Astrocyte (in vitro differentiated cells and primary cell): ENCODE results near the gene SMARCC2. TPM values are rescaled to one million over a fixed set of nuclear protein-coding genes. Genes with fewer than 3 reads are reported as not detected.
A peak's percentile ranks its signal among the peaks of the same experiment; 100 is the strongest.

ENCODE experiments used
- DNase-seq: peaks from one replicate; pipeline ENCODE4 v3.0.0-alpha.2; 2010; ENCODE audit warnings: low read depth
- FAIRE-seq: peaks from 2 replicates; lab custom pipeline; 2011; peaks lifted over from hg19 to GRCh38; lab: Jason Lieb, UNC
- H2AFZ ChIP-seq: 2 replicates; pipeline ENCODE4 v1.6.0; 2012; ENCODE audit warnings: low read depth, low read length, inconsistent platforms
- H3K27ac ChIP-seq: 2 replicates; pipeline ENCODE4 v1.5.1; 2011; ENCODE audit warnings: low read depth, low read length, inconsistent platforms
- H3K27me3 ChIP-seq: 2 replicates; pipeline ENCODE4 v1.6.0; 2011; ENCODE audit warnings: low read length, inconsistent platforms; ENCODE audit not compliant: insufficient read depth
- H3K36me3 ChIP-seq: 2 replicates; pipeline ENCODE4 v1.5.1; 2011; ENCODE audit warnings: low read length, inconsistent platforms; ENCODE audit not compliant: insufficient read depth
- H3K4me1 ChIP-seq: 2 replicates; pipeline ENCODE4 v1.5.1; 2011; ENCODE audit warnings: low read length, inconsistent platforms; ENCODE audit not compliant: insufficient read depth
- H3K4me2 ChIP-seq: 2 replicates; pipeline ENCODE4 v1.6.0; 2012; ENCODE audit warnings: low read length, inconsistent platforms
- H3K4me3 ChIP-seq: 2 replicates; pipeline ENCODE4 v1.5.1; 2011; ENCODE audit warnings: low read depth, mild to moderate bottlenecking, low read length, inconsistent platforms; ENCODE audit not compliant: insufficient read depth
- H3K79me2 ChIP-seq: 2 replicates; pipeline ENCODE4 v1.6.0; 2012; ENCODE audit warnings: mild to moderate bottlenecking, low read length, inconsistent platforms; ENCODE audit not compliant: insufficient read depth
- H3K9ac ChIP-seq: 2 replicates; pipeline ENCODE4 v1.6.0; 2012; ENCODE audit warnings: mild to moderate bottlenecking, low read length, inconsistent platforms
- H3K9me3 ChIP-seq: 2 replicates; pipeline ENCODE4 v1.5.1; 2012; ENCODE audit warnings: low read depth, mild to moderate bottlenecking, low read length, inconsistent platforms; ENCODE audit not compliant: insufficient read depth
- H4K20me1 ChIP-seq: 2 replicates; pipeline ENCODE4 v1.6.0; 2012; ENCODE audit warnings: low read length, inconsistent platforms; ENCODE audit not compliant: insufficient read depth
- H3K27ac Mint-ChIP-seq: one replicate; pipeline ENCODE4 v1.8.0; 2021; ENCODE audit warnings: mild to moderate bottlenecking, mixed read lengths; ENCODE audit not compliant: unreplicated experiment
- H3K27me3 Mint-ChIP-seq: one replicate; pipeline ENCODE4 v1.8.0; 2021; ENCODE audit warnings: low read depth, mixed read lengths; ENCODE audit not compliant: unreplicated experiment
- H3K36me3 Mint-ChIP-seq: one replicate; pipeline ENCODE4 v1.8.0; 2021; ENCODE audit warnings: low read depth, mixed read lengths; ENCODE audit not compliant: unreplicated experiment
- H3K4me1 Mint-ChIP-seq: one replicate; pipeline ENCODE4 v1.8.0; 2021; ENCODE audit warnings: low read depth, mixed read lengths; ENCODE audit not compliant: unreplicated experiment
- H3K4me3 Mint-ChIP-seq: one replicate; pipeline ENCODE4 v1.8.0; 2021; ENCODE audit warnings: mild to moderate bottlenecking, moderate library complexity, mixed read lengths; ENCODE audit not compliant: unreplicated experiment
- H3K9me3 Mint-ChIP-seq: one replicate; pipeline ENCODE4 v1.8.0; 2021; ENCODE audit warnings: mild to moderate bottlenecking, mixed read lengths; ENCODE audit not compliant: unreplicated experiment
- EZH2 ChIP-seq: IDR thresholded peaks from 2 replicates; pipeline ENCODE4 v1.6.1; 2012; ENCODE audit warnings: mild to moderate bottlenecking, low read length, inconsistent platforms; ENCODE audit not compliant: insufficient read depth
- total RNA-seq: library from RNA; stranded (reverse); gene quantifications from 2 replicates; pipeline ENCODE4 v1.2.1, GENCODE V29; 2021
- TF ChIP-seq, protein P1 (sequence below): IDR thresholded peaks from 2 replicates; pipeline ENCODE4 v1.5.1; 2011; ENCODE audit warnings: low read depth, mild to moderate bottlenecking, inconsistent platforms, low read length, moderate library complexity; ENCODE audit not compliant: insufficient read depth

SMARCC2 gene
- total RNA-seq, 1 donor from 2014 or later = 57.6 TPM

DNA sequence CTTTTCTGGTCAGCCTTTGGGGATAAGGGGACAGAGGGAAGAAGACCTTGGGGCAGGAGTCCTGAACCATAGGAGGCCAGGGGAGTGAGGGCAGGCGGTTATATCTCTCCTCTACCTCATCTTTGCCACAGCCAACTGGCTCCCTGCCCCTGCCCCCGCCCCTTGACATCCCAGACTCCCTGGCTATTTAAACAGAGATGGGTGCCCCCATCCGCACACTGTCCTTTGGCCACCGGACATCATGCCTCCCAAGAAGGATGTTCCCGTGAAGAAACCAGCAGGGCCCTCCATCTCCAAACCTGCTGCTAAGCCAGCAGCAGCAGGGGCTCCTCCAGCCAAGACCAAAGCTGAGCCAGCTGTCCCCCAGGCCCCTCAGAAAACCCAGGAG is 35.6 kb downstream of the SMARCC2 start:
- H3K27me3 ChIP-seq = no peaks in the 10 kb centered on the region
- Mint-ChIP-seq H3K27ac (no peak overlapping the region), H3K36me3 (peaks cover 17% of the 10 kb centered on the region), H3K27me3 (no peaks in the 10 kb centered on the region), H3K9me3 (no peaks in the 10 kb centered on the region), H3K4me3 (peak overlapping the region; percentile 90), H3K4me1 (peaks cover 10% of the 10 kb centered on the region)
- H3K4me1 ChIP-seq = peaks cover 34% of the 10 kb centered on the region
- no peak overlapping the region for H2AFZ ChIP-seq
- H3K27ac ChIP-seq = no peak overlapping the region
- H3K9me3 ChIP-seq = no peaks in the 10 kb centered on the region
- peak overlapping the region; percentile 96 for H3K4me2 ChIP-seq
- FAIRE-seq (no peak), DNase-seq (no peak)
- peaks cover 5% of the 10 kb centered on the region for H4K20me1 ChIP-seq
- TF ChIP-seq EZH2 = no peak
- TF ChIP-seq, protein P1, sequence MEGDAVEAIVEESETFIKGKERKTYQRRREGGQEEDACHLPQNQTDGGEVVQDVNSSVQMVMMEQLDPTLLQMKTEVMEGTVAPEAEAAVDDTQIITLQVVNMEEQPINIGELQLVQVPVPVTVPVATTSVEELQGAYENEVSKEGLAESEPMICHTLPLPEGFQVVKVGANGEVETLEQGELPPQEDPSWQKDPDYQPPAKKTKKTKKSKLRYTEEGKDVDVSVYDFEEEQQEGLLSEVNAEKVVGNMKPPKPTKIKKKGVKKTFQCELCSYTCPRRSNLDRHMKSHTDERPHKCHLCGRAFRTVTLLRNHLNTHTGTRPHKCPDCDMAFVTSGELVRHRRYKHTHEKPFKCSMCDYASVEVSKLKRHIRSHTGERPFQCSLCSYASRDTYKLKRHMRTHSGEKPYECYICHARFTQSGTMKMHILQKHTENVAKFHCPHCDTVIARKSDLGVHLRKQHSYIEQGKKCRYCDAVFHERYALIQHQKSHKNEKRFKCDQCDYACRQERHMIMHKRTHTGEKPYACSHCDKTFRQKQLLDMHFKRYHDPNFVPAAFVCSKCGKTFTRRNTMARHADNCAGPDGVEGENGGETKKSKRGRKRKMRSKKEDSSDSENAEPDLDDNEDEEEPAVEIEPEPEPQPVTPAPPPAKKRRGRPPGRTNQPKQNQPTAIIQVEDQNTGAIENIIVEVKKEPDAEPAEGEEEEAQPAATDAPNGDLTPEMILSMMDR = no peak
- H3K79me2 ChIP-seq = peaks cover 27% of the 10 kb centered on the region
- peak overlapping the region; percentile 95 for H3K9ac ChIP-seq
- H3K36me3 ChIP-seq = peaks cover 3% of the 10 kb centered on the region
- no peak overlapping the region for H3K4me3 ChIP-seq

DNA sequence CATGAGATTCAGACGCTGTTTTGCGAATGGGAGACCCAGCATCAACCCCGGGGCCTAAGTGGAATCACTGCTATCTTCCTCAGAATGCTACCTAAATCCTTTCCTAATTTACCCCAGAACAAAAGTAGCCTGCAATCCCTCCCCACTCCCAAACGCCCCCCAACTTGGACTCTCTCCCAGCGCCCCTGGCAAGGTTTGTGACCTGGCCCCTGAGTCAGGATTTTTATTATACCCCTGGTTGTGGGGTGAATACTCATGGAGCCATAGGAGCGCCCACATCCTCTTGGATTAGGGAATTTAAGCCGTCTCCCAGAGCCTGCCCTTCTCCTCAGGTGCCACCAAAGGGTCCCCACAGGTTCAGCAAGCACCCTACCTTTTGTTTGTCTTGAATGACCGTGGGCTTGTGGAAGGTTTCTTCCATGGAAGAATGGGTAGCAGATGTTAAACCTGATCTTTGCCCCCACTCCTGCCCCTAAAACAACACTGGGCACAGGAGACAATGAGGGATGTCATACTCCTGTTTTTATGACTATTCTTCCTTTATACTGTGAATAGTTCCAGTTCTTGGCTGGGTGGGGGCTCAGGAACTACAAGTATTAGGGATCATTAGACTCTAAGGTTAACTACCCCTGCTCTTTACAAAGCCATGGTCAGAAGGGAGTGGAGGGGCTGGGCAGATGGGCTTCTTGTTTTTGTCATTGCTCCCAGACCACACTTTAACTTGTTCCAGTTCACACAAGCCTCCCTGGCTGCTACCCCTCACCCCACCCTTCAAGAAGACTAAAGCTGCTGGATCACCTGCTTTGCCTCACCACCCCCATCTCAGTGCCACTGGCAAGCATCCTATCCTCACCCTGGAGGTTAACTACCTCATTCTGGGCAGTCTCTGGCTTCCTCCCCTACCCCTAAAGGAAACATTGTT is 36.3 kb downstream of the SMARCC2 start:
- Mint-ChIP-seq H3K4me1 (peaks cover 10% of the 10 kb centered on the region), H3K27me3 (no peaks in the 10 kb centered on the region), H3K4me3 (peak overlapping the region; percentile 90), H3K36me3 (peaks cover 14% of the 10 kb centered on the region), H3K27ac (peak overlapping the region; percentile 92), H3K9me3 (no peaks in the 10 kb centered on the region)
- H3K79me2 ChIP-seq = peaks cover 20% of the 10 kb centered on the region
- no peaks in the 10 kb centered on the region for H4K20me1 ChIP-seq
- peak overlapping the region; percentile 82 for H2AFZ ChIP-seq
- H3K36me3 ChIP-seq = peaks cover 3% of the 10 kb centered on the region
- H3K9me3 ChIP-seq = no peaks in the 10 kb centered on the region
- no peaks in the 10 kb centered on the region for H3K27me3 ChIP-seq
- peak overlapping the region; percentile 50 for H3K27ac ChIP-seq
- FAIRE-seq (no peak), DNase-seq (no peak)
- H3K4me3 ChIP-seq = peak overlapping the region; percentile 87
- H3K4me2 ChIP-seq = peak overlapping the region; percentile 96
- H3K4me1 ChIP-seq = peaks cover 34% of the 10 kb centered on the region
- peak overlapping the region; percentile 95 for H3K9ac ChIP-seq
- TF ChIP-seq, protein P1 = no peak
- no peak for TF ChIP-seq EZH2
